Transverse colon (tissue), 4 donors: ENCODE results near the gene KIFC3. TPM values are rescaled to one million over a fixed set of nuclear protein-coding genes. Genes with fewer than 3 reads are reported as not detected.

Experiments
- small RNA-seq, 4 donors: library from RNA; depleted of rRNA; stranded (forward); fragments of <200 nt; gene quantifications; one replicate each; pipeline ENCODE3, GENCODE V24; 2016
- total RNA-seq, 4 donors: library from RNA; depleted of rRNA; stranded (reverse); fragments of >200 nt; gene quantifications; one replicate each; pipeline ENCODE4 v1.1.0, GENCODE V29; 2016

Gene KIFC3
- total RNA-seq, 4 donors from 2014 or later = 5.2 to 46.8 (median 13.5) TPM

Small RNA genes lying within 50 kb of the gene (small RNA-seq; reads per million reads assigned to genes)
- 0 to 0.35 (median 0.06) reads per million in 4 donors for gene MIR6772
- gene RNU6-20P = 0 reads per million in 4 donors

Other genes starting within 250 kb of the KIFC3 start
- gene ADGRG1, start 173.9 kb downstream of the KIFC3 start, total RNA-seq = 10 to 100 TPM; 40.0 to 55.3 (median 45.7) TPM
- 1 to 10 TPM in 3 of 4 donors, not detected in 1; 1.5 to 2.7 (median 2.2) TPM for gene ADGRG3, start 134.2 kb downstream of the KIFC3 start, total RNA-seq
- not detected for gene DRC7, start 107.7 kb downstream of the KIFC3 start, total RNA-seq
- 10 to 100 TPM; 11.3 to 28.4 (median 22.3) TPM for gene KATNB1, start 66.7 kb downstream of the KIFC3 start, total RNA-seq
- 1 to 10 TPM in 1 of 4 donors, under 1 TPM in 3; 0.14 to 1.9 (median 0.87) TPM for gene CNGB1, start 168.6 kb upstream of the KIFC3 start, total RNA-seq
- gene ZNF319, start 198.2 kb upstream of the KIFC3 start, total RNA-seq = 10 to 100 TPM in 1 of 4 donors, 1 to 10 TPM in 3; 6.4 to 11.6 (median 6.5) TPM
- 10 to 100 TPM; 21.3 to 63.4 (median 45.2) TPM for gene USB1, start 198.9 kb upstream of the KIFC3 start, total RNA-seq
- gene MMP15, start 223.3 kb upstream of the KIFC3 start, total RNA-seq = 100 to 1,000 TPM in 2 of 4 donors, 10 to 100 TPM in 2; 48.0 to 161 (median 92.3) TPM